Activated T-helper 1 cell treated with anti-CD3 and anti-CD28 coated beads, Interleukin-12 subunit alpha, Interleukin-12 subunit beta, Interleukin-2, Interleukin-4 antibody, amounts not matched to agents 30 ng/mL and 10 ng/mL and 1 ng/mL, durations not matched to agents 14 hours and 24 hours and 36 hours (primary cell): ENCODE results near the gene LANCL2. TPM values are rescaled to one million over a fixed set of nuclear protein-coding genes. Genes with fewer than 3 reads are reported as not detected.

Experiments
- DNase-seq: peaks from one replicate; pipeline ENCODE4 v3.0.0; 2021; ENCODE audit warnings: low spot score
- H3K27ac Mint-ChIP-seq: one replicate; pipeline ENCODE4 v1.8.0; 2021; ENCODE audit warnings: mild to moderate bottlenecking, mixed read lengths
- H3K27me3 Mint-ChIP-seq: one replicate; pipeline ENCODE4 v1.8.0; 2022; ENCODE audit warnings: mild to moderate bottlenecking, moderate library complexity, mixed read lengths; ENCODE audit not compliant: insufficient read depth
- H3K36me3 Mint-ChIP-seq: one replicate; pipeline ENCODE4 v1.8.0; 2021; ENCODE audit warnings: low read depth, mixed read lengths
- H3K4me1 Mint-ChIP-seq: one replicate; pipeline ENCODE4 v1.8.0; 2021; ENCODE audit warnings: low read depth, mixed read lengths
- H3K4me3 Mint-ChIP-seq: one replicate; pipeline ENCODE4 v1.8.0; 2021; ENCODE audit warnings: mild to moderate bottlenecking, moderate library complexity, mixed read lengths
- H3K9me3 Mint-ChIP-seq: one replicate; pipeline ENCODE4 v1.8.0; 2021; ENCODE audit warnings: mixed read lengths
- intact Hi-C: fragments of 100-400 bp; cut with micrococcal nuclease; formaldehyde crosslinking; loops from one replicate; pipeline ENCODE4 v1.15.1; 2024
- total RNA-seq: library from RNA; stranded (reverse); gene quantifications from 2 replicates; pipeline ENCODE4 v1.2.3, GENCODE V29; 2022

Gene LANCL2
- total RNA-seq, 1 donor from 2014 or later = 11.0 TPM

- Mint-ChIP-seq H3K4me3 (peak overlapping the region; percentile 98), H3K27me3 (peaks cover 8% of the 10 kb centered on the region), H3K9me3 (no peaks in the 10 kb centered on the region), H3K36me3 (peaks cover 11% of the 10 kb centered on the region), H3K4me1 (peaks cover 19% of the 10 kb centered on the region), H3K27ac (peak overlapping the region; percentile 98)
- DNase-seq = no peak
- intact Hi-C loops = loop anchor here (1.0 to 5.0 kb wide), 8 partner anchors 57 to 740 kb away; partner anchors contain the start of genes CCT6A, CHCHD2, MRPS17 and PSPH
These were observed 1.4 kb downstream of the LANCL2 start for GRCh38 chr7:55366461-55367070.

GRCh38 chr7:55367283-55367840 lies 2.2 kb downstream of the LANCL2 start:
- Mint-ChIP-seq H3K36me3 (peaks cover 11% of the 10 kb centered on the region), H3K4me1 (peaks cover 19% of the 10 kb centered on the region), H3K9me3 (no peaks in the 10 kb centered on the region), H3K4me3 (peak overlapping the region; percentile 98), H3K27me3 (peaks cover 8% of the 10 kb centered on the region), H3K27ac (peak overlapping the region; percentile 98)
- intact Hi-C loops = loop anchor here (2.0 to 5.0 kb wide), 3 partner anchors 370 to 583 kb away; partner anchors contain the start of genes MRPS17 and ZNF713
- no peak for DNase-seq

GRCh38 chr7:55369427-55370400 lies 4.6 kb downstream of the LANCL2 start:
- Mint-ChIP-seq H3K27me3 (peaks cover 3% of the 10 kb centered on the region), H3K9me3 (no peaks in the 10 kb centered on the region), H3K27ac (no peak overlapping the region), H3K4me3 (no peak overlapping the region), H3K4me1 (peaks cover 15% of the 10 kb centered on the region), H3K36me3 (peaks cover 11% of the 10 kb centered on the region)
- intact Hi-C loops = loop anchor here (5.0 kb wide), 2 partner anchors 372 to 518 kb away; partner anchors contain the start of gene ZNF713
- DNase-seq = no peak

GRCh38 chr7:55374213-55374612 lies 9.1 kb downstream of the LANCL2 start:
- no peaks in the 10 kb centered on the region for H3K36me3 Mint-ChIP-seq
- DNase-seq = no peak
- H3K9me3 Mint-ChIP-seq = no peaks in the 10 kb centered on the region
- no peaks in the 10 kb centered on the region for H3K4me1 Mint-ChIP-seq
- no peak overlapping the region for H3K4me3 Mint-ChIP-seq
- H3K27ac Mint-ChIP-seq = no peak overlapping the region
- intact Hi-C loops = no loop called here
- no peaks in the 10 kb centered on the region for H3K27me3 Mint-ChIP-seq

GRCh38 chr7:55375237-55375636 lies 10.1 kb downstream of the LANCL2 start:
- intact Hi-C loops = no loop called here
- no peaks in the 10 kb centered on the region for H3K9me3 Mint-ChIP-seq
- H3K27ac Mint-ChIP-seq = no peak overlapping the region
- DNase-seq = no peak
- H3K4me3 Mint-ChIP-seq = no peak overlapping the region
- H3K4me1 Mint-ChIP-seq = no peaks in the 10 kb centered on the region
- H3K27me3 Mint-ChIP-seq = no peaks in the 10 kb centered on the region
- no peaks in the 10 kb centered on the region for H3K36me3 Mint-ChIP-seq

GRCh38 chr7:55377162-55377817 lies 12.2 kb downstream of the LANCL2 start:
- H3K27me3 Mint-ChIP-seq = no peaks in the 10 kb centered on the region
- H3K9me3 Mint-ChIP-seq = no peaks in the 10 kb centered on the region
- H3K4me1 Mint-ChIP-seq = no peaks in the 10 kb centered on the region
- no peak overlapping the region for H3K4me3 Mint-ChIP-seq
- no peaks in the 10 kb centered on the region for H3K36me3 Mint-ChIP-seq
- DNase-seq = no peak
- intact Hi-C loops = no loop called here
- H3K27ac Mint-ChIP-seq = no peak overlapping the region

- intact Hi-C loops = no loop called here
- DNase-seq = no peak
- peaks cover 3% of the 10 kb centered on the region for H3K36me3 Mint-ChIP-seq
- H3K4me3 Mint-ChIP-seq = no peak overlapping the region
- no peak overlapping the region for H3K27ac Mint-ChIP-seq
- no peaks in the 10 kb centered on the region for H3K4me1 Mint-ChIP-seq
- H3K9me3 Mint-ChIP-seq = peaks cover 5% of the 10 kb centered on the region
- H3K27me3 Mint-ChIP-seq = no peaks in the 10 kb centered on the region
These were observed 14.1 kb downstream of the LANCL2 start for GRCh38 chr7:55379285-55379684.

- intact Hi-C loops = no loop called here
- Mint-ChIP-seq H3K27ac (no peak overlapping the region), H3K4me3 (no peak overlapping the region), H3K36me3 (peaks cover 8% of the 10 kb centered on the region), H3K4me1 (no peaks in the 10 kb centered on the region), H3K27me3 (no peaks in the 10 kb centered on the region), H3K9me3 (peaks cover 18% of the 10 kb centered on the region)
- no peak for DNase-seq
These were observed 16.1 kb downstream of the LANCL2 start for GRCh38 chr7:55381189-55381588.

GRCh38 chr7:55381696-55382095 lies 16.6 kb downstream of the LANCL2 start:
- H3K9me3 Mint-ChIP-seq = peaks cover 22% of the 10 kb centered on the region
- DNase-seq = no peak
- intact Hi-C loops = no loop called here
- H3K4me1 Mint-ChIP-seq = no peaks in the 10 kb centered on the region
- no peak overlapping the region for H3K27ac Mint-ChIP-seq
- no peaks in the 10 kb centered on the region for H3K27me3 Mint-ChIP-seq
- peaks cover 9% of the 10 kb centered on the region for H3K36me3 Mint-ChIP-seq
- no peak overlapping the region for H3K4me3 Mint-ChIP-seq

- no peak for DNase-seq
- Mint-ChIP-seq H3K9me3 (peaks cover 28% of the 10 kb centered on the region), H3K36me3 (peaks cover 14% of the 10 kb centered on the region), H3K4me1 (no peaks in the 10 kb centered on the region), H3K27me3 (no peaks in the 10 kb centered on the region), H3K4me3 (no peak overlapping the region), H3K27ac (no peak overlapping the region)
- intact Hi-C loops = no loop called here
These were observed 17.1 kb downstream of the LANCL2 start for GRCh38 chr7:55382251-55382650.

GRCh38 chr7:55386541-55386940 lies 21.4 kb downstream of the LANCL2 start:
- intact Hi-C loops = no loop called here
- Mint-ChIP-seq H3K4me1 (no peaks in the 10 kb centered on the region), H3K4me3 (no peak overlapping the region), H3K36me3 (peaks cover 15% of the 10 kb centered on the region), H3K27me3 (no peaks in the 10 kb centered on the region), H3K9me3 (peaks cover 51% of the 10 kb centered on the region), H3K27ac (peak overlapping the region; percentile 49)
- DNase-seq = no peak

- no peaks in the 10 kb centered on the region for H3K27me3 Mint-ChIP-seq
- peak overlapping the region; percentile 16 for H3K27ac Mint-ChIP-seq
- DNase-seq = no peak
- no peaks in the 10 kb centered on the region for H3K4me1 Mint-ChIP-seq
- H3K4me3 Mint-ChIP-seq = no peak overlapping the region
- peaks cover 15% of the 10 kb centered on the region for H3K36me3 Mint-ChIP-seq
- peaks cover 51% of the 10 kb centered on the region for H3K9me3 Mint-ChIP-seq
- intact Hi-C loops = no loop called here
These were observed 22.2 kb downstream of the LANCL2 start for GRCh38 chr7:55387062-55387965.
